ENCODE measurements around the gene OR51B2.
"Not testable (repeated sequence)": the region's sequence is repeated elsewhere in the genome, so short reads cannot be mapped to it uniquely, and the experiment has no call there.

Gene OR51B2

GRCh38 chr11:5339771-5340322 lies 15.8 kb upstream of the OR51B2 start:
- H3K36me3 ChIP-seq (ENCODE audit: control insufficient read depth, low read length): no peaks in the 10 kb centered on the region
- no peak for TF ChIP-seq CTCF (IDR thresholded peaks at IDR 0.05; ENCODE audit: low read depth, low read length, poor library complexity, severe bottlenecking)
- no peak for TF ChIP-seq EZH2phosphoT487 (IDR thresholded peaks at IDR 0.05; ENCODE audit: borderline replicate concordance, low read length)
- H3K4me3 ChIP-seq (ENCODE audit: low read length): no peak overlapping the region
- H3K9me2 ChIP-seq (replicated peaks; ENCODE audit: control insufficient read depth, low read length): no peaks in the 10 kb centered on the region
- no peak overlapping the region for H3K27ac ChIP-seq (ENCODE audit: low read depth, low read length)
- H3K4me1 ChIP-seq (ENCODE audit: control insufficient read depth, low read length): no peaks in the 10 kb centered on the region
- H3F3A ChIP-seq (ENCODE audit: control insufficient read depth, insufficient read depth): no peaks in the 10 kb centered on the region
- H3K9me3 ChIP-seq (ENCODE audit: control insufficient read depth, insufficient read depth, low read length): no peaks in the 10 kb centered on the region
- no peaks in the 10 kb centered on the region for H3K79me2 ChIP-seq (ENCODE audit: control insufficient read depth, low read length)
- H3K27me3 ChIP-seq (ENCODE audit: control insufficient read depth, low read length): no peaks in the 10 kb centered on the region
- H3K4me2 ChIP-seq (ENCODE audit: low read length): no peak overlapping the region
- no peaks in the 10 kb centered on the region for H4K20me1 ChIP-seq (ENCODE audit: control insufficient read depth, insufficient read depth, low read depth, low read length)

DNA sequence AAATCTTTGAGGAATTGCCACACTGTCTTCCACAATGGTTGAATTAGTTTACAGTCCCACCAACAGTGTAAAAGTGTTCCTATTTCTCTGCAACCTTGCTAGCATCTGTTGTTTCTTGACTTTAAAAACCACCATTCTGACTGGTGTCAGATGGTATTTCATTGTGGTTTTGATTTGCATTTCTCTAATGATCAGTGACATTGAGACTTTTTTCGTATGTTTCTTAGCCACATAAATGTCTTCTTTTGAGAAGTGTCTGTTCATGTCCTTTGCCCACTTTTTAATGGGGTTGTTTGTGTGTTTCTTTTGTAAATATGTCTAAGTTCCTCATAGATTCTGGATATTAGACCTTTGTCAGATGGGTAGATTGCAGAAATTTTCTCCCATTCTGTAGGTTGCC lies 13.2 kb upstream of the OR51B2 start:
- not testable (repeated sequence) for H3K79me2 ChIP-seq (ENCODE audit: control insufficient read depth, low read length); H3K4me2 ChIP-seq (ENCODE audit: low read length); H3K27me3 ChIP-seq (ENCODE audit: control insufficient read depth, low read length); H3K9me2 ChIP-seq (replicated peaks; ENCODE audit: control insufficient read depth, low read length); H3K9me3 ChIP-seq (ENCODE audit: control insufficient read depth, insufficient read depth, low read length); H3K4me3 ChIP-seq (ENCODE audit: low read length); H3F3A ChIP-seq (ENCODE audit: control insufficient read depth, insufficient read depth); H4K20me1 ChIP-seq (ENCODE audit: control insufficient read depth, insufficient read depth, low read depth, low read length); H3K36me3 ChIP-seq (ENCODE audit: control insufficient read depth, low read length); H3K4me1 ChIP-seq (ENCODE audit: control insufficient read depth, low read length); H3K27ac ChIP-seq (ENCODE audit: low read depth, low read length)

DNA sequence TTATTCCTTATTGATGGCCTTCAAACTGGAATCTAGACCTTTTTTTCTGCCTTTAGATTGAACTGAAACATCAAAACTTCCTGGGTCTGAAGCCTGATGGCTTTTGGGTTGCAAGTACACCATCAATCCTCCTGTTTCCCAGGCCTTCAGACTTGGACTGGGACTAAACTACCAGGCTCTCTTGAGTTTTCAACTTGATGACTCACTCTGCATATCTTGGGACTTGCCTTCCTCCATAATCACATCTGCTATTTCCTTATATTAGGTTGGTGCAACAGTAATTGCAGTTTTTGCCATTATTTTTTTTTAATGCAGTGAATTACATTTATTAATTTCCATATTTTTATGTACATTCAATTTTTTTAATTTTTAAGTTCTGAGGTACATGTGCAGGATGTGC lies 12.2 kb upstream of the OR51B2 start:
- Histone ChIP-seq H4K20me1 (ENCODE audit: control insufficient read depth, insufficient read depth, low read depth, low read length) (no peaks in the 10 kb centered on the region), H3K27ac (ENCODE audit: low read depth, low read length) (no peak overlapping the region), H3K9me3 (ENCODE audit: control insufficient read depth, insufficient read depth, low read length) (no peaks in the 10 kb centered on the region), H3K9me2 (replicated peaks; ENCODE audit: control insufficient read depth, low read length) (no peaks in the 10 kb centered on the region), H3K36me3 (ENCODE audit: control insufficient read depth, low read length) (no peaks in the 10 kb centered on the region), H3K79me2 (ENCODE audit: control insufficient read depth, low read length) (no peaks in the 10 kb centered on the region), H3K4me1 (ENCODE audit: control insufficient read depth, low read length) (no peaks in the 10 kb centered on the region), H3F3A (ENCODE audit: control insufficient read depth, insufficient read depth) (no peaks in the 10 kb centered on the region), H3K4me3 (ENCODE audit: low read length) (no peak overlapping the region), H3K27me3 (ENCODE audit: control insufficient read depth, low read length) (no peaks in the 10 kb centered on the region), H3K4me2 (ENCODE audit: low read length) (no peak overlapping the region)
- TF ChIP-seq EZH2phosphoT487 (IDR thresholded peaks at IDR 0.05; ENCODE audit: borderline replicate concordance, low read length): no peak
- no peak for TF ChIP-seq CTCF (IDR thresholded peaks at IDR 0.05; ENCODE audit: low read depth, low read length, poor library complexity, severe bottlenecking)

GRCh38 chr11:5335170-5335569 lies 11.1 kb upstream of the OR51B2 start:
- Histone ChIP-seq H4K20me1 (ENCODE audit: control insufficient read depth, insufficient read depth, low read depth, low read length) (no peaks in the 10 kb centered on the region), H3K27ac (ENCODE audit: low read depth, low read length) (no peak overlapping the region), H3K79me2 (ENCODE audit: control insufficient read depth, low read length) (no peaks in the 10 kb centered on the region), H3K4me1 (ENCODE audit: control insufficient read depth, low read length) (no peaks in the 10 kb centered on the region), H3K4me3 (ENCODE audit: low read length) (no peak overlapping the region), H3K27me3 (ENCODE audit: control insufficient read depth, low read length) (no peaks in the 10 kb centered on the region), H3K9me3 (ENCODE audit: control insufficient read depth, insufficient read depth, low read length) (no peaks in the 10 kb centered on the region), H3K36me3 (ENCODE audit: control insufficient read depth, low read length) (no peaks in the 10 kb centered on the region), H3K4me2 (ENCODE audit: low read length) (no peak overlapping the region), H3F3A (ENCODE audit: control insufficient read depth, insufficient read depth) (no peaks in the 10 kb centered on the region), H3K9me2 (replicated peaks; ENCODE audit: control insufficient read depth, low read length) (no peaks in the 10 kb centered on the region)
- no peak for TF ChIP-seq CTCF (IDR thresholded peaks at IDR 0.05; ENCODE audit: low read depth, low read length, poor library complexity, severe bottlenecking)
- no peak for TF ChIP-seq EZH2phosphoT487 (IDR thresholded peaks at IDR 0.05; ENCODE audit: borderline replicate concordance, low read length)

Data from DOHH2 (cell line).